Activated T-helper 1 cell treated with anti-CD3 and anti-CD28 coated beads, Interleukin-2, amount 50 U/mL, for 16 hours (primary cell): ENCODE data around the gene GRAMD2A.

Source experiments
- DNase-seq, 2 donors: peaks; one replicate each; pipeline ENCODE4 v3.0.0-alpha.2; 2020; ENCODE audit warnings: low read depth in 1 of 2, low spot score in 1 of 2

The GRAMD2A gene

GRCh38 chr15:72136170-72137051, 61.2 kb downstream of the GRAMD2A start:
- no peak for DNase-seq

GRCh38 chr15:72135719-72136118, 61.9 kb downstream of the GRAMD2A start:
- no peak for DNase-seq

DNA sequence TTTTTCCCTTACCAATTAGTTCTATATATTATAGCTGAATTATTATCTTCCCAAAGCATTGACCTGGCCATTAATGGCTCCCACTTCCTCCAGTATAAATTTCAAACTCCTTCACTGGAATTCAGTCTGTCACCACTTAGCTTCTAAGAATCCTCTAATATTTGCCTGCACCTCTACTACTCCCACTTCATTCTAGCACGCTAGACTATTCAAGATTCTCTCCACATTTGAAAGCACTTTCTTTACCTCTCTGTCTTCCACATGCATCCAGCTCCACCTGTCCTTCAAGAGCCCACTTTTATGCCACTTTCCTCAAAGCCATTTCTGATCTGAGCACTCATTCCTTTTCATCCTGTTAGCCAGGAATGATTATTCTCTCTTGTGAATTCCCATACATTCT, 64.4 kb downstream of the GRAMD2A start:
- DNase-seq = no peak

DNA sequence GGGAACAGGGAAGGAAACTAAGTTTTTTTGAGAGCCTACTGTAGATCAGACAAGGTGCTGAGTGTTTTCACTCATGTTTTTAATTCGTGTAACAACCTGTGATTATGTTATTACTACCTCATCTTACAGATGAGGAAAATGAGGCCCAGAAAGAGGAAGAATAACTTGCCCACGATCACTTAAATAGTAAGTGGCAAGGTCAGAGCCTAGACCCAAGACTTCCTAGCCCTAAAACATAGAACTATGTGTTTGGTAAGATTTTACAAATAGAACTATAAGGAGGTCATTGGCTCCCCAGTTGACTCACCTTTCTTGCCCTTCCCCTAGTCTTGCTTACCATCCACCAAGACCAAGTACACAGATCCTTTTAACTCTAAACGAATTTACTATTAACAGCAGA, 65.7 kb downstream of the GRAMD2A start:
- DNase-seq = no peak

GRCh38 chr15:72130272-72130671, 67.3 kb downstream of the GRAMD2A start:
- no peak for DNase-seq

DNA sequence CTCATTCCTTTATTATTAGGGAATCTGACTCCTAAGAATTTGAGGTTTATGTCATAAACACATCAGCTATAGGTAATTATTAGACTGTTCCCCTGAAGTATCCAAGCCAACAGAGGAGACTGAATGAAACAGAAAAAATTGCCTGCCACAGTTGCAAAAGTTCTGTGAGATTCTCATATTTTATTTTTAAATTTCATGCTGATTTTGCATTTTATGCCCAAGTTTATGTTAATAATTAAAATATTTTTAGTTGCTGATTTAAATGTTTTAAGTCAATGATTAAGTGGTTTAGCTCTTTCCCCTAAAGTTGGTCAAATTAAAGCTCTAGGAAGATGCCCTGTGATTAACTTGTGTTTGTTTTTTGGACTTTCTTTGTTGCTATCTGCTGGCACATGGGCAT, 69.2 kb downstream of the GRAMD2A start:
- DNase-seq = no peak

DNA sequence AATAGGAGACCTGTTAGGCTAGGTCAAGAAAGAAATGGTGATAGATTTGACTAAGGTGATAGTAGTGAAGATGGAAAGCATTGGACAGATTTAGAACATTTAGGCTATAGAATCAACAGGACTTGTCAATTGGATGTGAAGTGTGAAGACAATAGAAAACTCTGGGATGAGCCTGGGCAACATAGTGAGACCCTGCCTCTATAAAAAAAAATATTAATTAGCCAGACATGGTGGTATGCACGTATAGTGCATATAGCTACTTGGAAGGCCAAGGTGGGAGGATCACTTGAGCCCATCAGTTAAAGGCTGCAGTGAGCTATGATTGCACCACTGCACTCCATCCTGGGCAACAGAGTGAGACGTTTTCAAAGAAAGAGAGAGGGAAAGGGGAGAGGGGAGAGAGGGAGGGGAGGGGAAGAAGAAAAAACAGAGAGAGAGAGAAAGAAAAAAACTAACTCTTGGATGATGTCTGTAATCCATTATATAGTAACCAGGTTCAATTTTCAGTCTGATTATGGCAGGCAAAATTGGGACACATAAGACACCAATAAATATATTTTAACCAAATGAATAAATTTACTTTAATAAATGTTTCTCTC, 69.8 kb downstream of the GRAMD2A start:
- no peak for DNase-seq

GRCh38 chr15:72124218-72124617, 73.4 kb downstream of the GRAMD2A start:
- no peak for DNase-seq

DNA sequence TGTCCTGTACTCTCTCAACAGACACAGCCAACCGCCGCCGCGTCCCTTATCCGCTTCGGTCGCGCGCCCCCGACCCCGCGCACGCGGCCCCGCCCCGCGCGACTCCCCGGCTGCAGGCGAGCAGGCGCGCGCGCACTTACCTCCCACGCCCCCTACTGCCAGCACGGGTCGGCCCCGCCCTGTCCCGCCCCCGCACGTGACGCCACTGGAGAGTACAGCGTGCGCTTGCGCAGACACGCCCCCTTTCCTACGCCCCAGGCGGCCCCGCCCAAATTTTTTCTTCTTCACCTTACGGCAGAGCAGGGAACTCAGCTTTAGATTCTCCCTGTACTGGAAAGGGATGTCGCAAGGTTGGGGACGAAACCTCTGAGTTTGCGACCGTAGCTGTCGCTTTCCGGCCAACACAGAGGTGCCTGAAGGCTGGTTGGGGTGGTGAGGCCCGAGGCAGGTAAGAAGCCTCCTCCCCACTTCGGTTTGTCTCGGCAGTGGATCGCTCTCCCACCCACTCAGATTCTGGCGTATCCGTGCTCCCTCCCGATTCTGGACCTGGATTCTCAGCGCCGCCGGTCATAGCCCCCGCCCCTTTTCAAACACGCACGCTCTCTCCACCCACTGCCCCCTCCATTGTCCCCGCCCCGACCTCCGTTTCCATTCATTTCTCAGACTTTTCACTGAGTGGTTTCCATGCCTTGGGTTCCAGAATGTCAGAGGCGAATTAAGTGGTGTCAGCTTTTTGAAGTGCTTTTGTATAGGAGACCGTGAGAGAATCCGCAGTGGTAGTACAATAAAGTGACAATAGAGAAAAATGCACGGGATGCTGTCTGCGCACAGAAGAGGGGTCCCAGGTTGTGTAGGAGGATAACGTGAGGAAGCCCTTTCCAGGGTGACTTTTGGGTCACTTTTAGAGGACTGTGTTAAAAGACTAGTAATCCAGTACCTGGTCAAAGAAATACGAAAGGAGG, 79.3 kb downstream of the GRAMD2A start, which contains the start of the genes MYO9A and SENP8:
Gene MYO9A (minus strand): TSS at position 134 of the 962 bp plus-strand sequence. CDS start 71,587 bp downstream, outside the sequence.
Gene SENP8 (plus strand): TSS at position 387 of the 962 bp plus-strand sequence. CDS start 21,221 bp downstream, outside the sequence.
- DNase-seq = peak; percentile 99

DNA sequence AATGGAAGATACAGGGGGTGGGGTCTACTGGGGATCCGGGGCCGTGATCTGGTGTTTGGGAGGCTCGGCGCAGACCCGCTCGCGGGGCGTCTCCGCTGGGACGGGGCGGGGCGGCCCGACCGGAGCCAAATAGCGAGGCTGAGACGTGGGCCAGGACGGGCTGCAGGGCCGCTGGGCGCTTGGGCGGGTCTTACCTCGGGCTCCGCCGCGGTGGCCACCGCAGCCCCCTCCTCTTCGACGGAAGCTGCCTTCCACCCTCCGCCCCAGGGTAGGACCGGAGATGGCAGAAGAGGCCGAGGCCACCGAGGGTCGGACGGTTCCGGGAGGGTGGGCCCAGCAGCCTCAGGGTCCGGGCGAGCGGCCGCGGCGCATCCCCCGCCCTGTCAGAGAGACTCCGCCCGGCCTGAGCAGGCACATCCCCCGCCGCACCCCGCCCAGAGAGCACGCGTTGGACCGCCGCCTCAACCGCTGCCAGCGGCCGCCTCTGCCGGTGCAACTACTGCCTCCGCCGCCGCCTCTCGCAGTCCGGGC, 80.0 kb downstream of the GRAMD2A start:
- DNase-seq = peak; percentile 24 to 56

DNA sequence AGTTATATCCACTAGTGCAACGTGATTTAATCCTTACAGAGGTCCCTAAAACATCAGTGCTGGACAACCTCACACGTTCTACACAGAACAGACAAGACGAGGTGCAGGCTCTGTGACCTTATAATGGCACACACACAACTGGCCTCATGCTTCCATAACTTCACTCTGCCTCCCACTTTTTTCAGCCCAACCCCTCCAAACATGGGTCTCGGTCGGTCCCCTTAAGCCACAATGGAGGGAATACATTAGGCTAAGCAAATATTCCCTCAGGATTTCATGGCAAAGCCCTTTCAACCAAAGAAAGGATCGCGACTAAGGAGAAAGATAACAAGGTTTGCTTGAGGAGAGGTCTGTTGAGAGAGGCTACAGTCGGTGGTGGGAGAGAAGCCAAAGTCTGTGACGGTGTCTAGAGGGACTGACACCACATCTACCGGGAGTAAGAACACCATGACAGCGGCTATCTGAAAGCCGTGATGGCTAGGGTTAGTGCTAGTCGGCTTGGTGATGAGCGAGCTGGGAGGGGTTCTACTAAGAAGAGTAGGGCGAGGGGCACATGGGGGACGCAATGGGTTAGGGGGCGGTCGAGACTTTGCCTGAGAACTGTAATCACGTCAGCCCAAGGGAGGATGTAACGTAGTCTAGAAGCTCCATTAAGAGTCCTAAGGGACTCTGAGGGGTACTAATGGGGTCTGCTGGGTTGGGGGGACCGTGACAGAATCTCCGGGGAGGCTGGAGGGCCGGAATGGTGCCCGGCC, 80.7 kb downstream of the GRAMD2A start:
- DNase-seq = no peak

DNA sequence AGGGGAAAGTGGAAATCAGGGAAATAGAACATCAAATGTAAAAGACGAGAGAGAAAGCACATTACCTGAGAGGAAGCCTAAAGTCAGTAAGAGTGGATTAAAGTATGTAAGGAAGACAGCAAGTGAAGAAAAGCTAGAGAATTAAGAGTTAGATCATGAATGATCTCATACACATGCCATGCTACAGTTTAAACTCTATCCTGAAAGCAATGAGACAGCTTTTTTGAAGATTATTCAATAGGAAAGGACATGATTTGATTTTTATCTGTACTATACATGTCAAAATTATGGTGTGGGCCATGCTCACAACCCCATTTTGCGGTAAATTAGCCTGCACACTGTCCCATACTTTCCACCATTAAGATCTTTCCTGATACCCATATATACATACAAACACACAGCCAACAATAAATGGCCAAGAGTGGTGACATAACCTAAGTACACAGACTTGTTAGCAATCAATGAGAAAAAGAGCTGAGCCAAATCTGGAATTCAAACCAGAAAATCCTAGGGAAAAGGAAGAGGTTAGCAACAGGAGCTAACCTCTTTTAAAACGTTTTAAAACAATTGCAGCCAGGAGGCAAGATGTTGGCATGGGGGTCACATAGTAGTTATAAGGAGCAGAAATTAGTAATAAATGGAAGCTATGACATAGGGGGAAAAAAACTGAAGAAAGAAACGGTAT, 84.1 kb downstream of the GRAMD2A start:
- no peak for DNase-seq

DNA sequence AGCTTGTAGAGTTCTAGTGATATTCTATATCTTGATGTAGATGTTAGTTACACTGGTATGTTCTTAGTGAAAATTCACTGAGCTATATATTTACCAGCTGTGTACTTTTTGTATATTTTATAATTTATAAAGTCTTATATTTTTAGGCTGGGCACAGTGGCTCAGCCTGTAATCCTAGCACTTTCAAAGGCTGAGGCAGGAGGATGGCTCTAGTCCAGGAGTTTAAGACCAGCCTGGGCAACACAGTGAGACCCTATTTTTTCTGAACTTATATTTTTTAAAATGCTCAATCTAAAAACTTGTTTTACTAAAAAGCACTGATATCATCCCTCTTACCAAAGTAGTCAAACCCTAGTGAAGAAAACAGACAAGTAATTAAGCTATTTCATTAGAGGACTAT, 84.8 kb downstream of the GRAMD2A start:
- DNase-seq = no peak

- DNase-seq = no peak
These were observed 85.5 kb downstream of the GRAMD2A start for GRCh38 chr15:72112116-72112515.

DNA sequence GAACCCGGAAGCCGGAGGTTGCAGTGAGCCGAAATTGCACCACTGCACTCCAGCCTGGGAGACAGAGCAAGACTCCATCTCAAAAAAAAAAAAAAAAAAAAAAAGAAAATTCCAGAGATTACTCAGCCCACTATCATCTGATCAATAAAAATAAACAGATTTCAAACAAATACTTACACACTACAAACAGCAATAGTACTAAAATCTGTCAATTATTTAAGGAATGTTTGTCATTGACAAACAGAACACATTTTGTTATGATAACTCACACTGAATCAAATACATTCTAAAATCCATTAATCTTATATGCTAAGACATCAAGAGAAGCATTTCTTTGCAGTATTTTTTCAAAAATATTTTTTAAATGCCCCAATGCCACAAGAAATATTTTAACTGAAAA, 87.2 kb downstream of the GRAMD2A start:
- no peak for DNase-seq
